Liver (tissue), 3 donors: ENCODE results near the gene CD2.

Source experiments
- EGR1 ChIP-seq, 2 donors: IDR thresholded peaks; 2 replicates each; pipeline ENCODE4 v1.6.1; 2016 to 2018; ENCODE audit warnings: antibody characterized with exemption in 2 of 2, low read depth in 2 of 2
- RAD21 ChIP-seq, 2 donors: IDR thresholded peaks; 2 replicates each; pipeline ENCODE4 v1.6.1; 2016; ENCODE audit warnings: antibody characterized with exemption in 2 of 2, mild to moderate bottlenecking in 2 of 2
- RXRA ChIP-seq, 2 donors: IDR thresholded peaks; 2 replicates each; pipeline ENCODE4 v1.6.1; 2017 to 2018; ENCODE audit warnings: antibody characterized with exemption in 2 of 2, mild to moderate bottlenecking in 1 of 2
- TAF1 ChIP-seq: conservative IDR thresholded peaks from 2 replicates; pipeline ENCODE4 v1.6.1; 2016; ENCODE audit warnings: antibody characterized with exemption, mild to moderate bottlenecking
- YY1 ChIP-seq: IDR thresholded peaks from 2 replicates; pipeline ENCODE4 v1.6.1; 2016; ENCODE audit warnings: antibody characterized with exemption, mild to moderate bottlenecking
- TF ChIP-seq, protein P1 (sequence below): fragments of 150-350 bp; IDR thresholded peaks from 2 replicates; pipeline ENCODE4 v1.5.1; 2017; ENCODE audit warnings: improper control_type of control experiment, low read depth, low read length; ENCODE audit not compliant: missing input control
- donor health status: healthy.
- donor health status: healthy.

GRCh38 chr1:116763787-116764465, 9.7 kb downstream of the CD2 start:
- TF ChIP-seq, protein P1, sequence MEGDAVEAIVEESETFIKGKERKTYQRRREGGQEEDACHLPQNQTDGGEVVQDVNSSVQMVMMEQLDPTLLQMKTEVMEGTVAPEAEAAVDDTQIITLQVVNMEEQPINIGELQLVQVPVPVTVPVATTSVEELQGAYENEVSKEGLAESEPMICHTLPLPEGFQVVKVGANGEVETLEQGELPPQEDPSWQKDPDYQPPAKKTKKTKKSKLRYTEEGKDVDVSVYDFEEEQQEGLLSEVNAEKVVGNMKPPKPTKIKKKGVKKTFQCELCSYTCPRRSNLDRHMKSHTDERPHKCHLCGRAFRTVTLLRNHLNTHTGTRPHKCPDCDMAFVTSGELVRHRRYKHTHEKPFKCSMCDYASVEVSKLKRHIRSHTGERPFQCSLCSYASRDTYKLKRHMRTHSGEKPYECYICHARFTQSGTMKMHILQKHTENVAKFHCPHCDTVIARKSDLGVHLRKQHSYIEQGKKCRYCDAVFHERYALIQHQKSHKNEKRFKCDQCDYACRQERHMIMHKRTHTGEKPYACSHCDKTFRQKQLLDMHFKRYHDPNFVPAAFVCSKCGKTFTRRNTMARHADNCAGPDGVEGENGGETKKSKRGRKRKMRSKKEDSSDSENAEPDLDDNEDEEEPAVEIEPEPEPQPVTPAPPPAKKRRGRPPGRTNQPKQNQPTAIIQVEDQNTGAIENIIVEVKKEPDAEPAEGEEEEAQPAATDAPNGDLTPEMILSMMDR: peak; percentile 38
- peak; percentile 44 to 83 for TF ChIP-seq RXRA (IDR thresholded peaks at IDR 0.05)
- TF ChIP-seq EGR1 (IDR thresholded peaks at IDR 0.05; ENCODE audit: low read depth in 2 of 2): no peak
- TF ChIP-seq RAD21 (IDR thresholded peaks at IDR 0.05): peak; percentile 47 to 68
- TF ChIP-seq TAF1: no peak
- no peak for TF ChIP-seq YY1
